CD4-positive, CD25-positive, alpha-beta regulatory T cell (primary cell): Measurements from ENCODE around the gene ORAI2. TPM values are rescaled to one million over a fixed set of nuclear protein-coding genes. Genes with fewer than 3 reads are reported as not detected.

ENCODE experiments used
- ATAC-seq, 2 donors: fragments of 150-1000 bp; cut with Tn5 transposase; one replicate each; pipeline ENCODE4 v1.10.0; 2021; ENCODE audit warnings: low read depth in 2 of 2, moderate number of reproducible peaks in 2 of 2, moderate library complexity in 1 of 2
- DNase-seq, 3 donors: peaks; one replicate each; pipeline versions ENCODE4 v3.0.0 to v3.0.0-alpha.2; 2012 to 2022; ENCODE audit warnings: mixed read lengths in 1 of 3
- H3K27ac ChIP-seq: one replicate; pipeline ENCODE4 v1.7.0; 2013; ENCODE audit warnings: mild to moderate bottlenecking, low read length; ENCODE audit not compliant: insufficient read depth, poor library complexity, severe bottlenecking
- H3K27me3 ChIP-seq: one replicate; pipeline ENCODE4 v1.7.0; 2013; ENCODE audit warnings: low read length; ENCODE audit not compliant: control insufficient read depth, insufficient read depth
- H3K36me3 ChIP-seq: one replicate; pipeline ENCODE4 v1.7.0; 2013; ENCODE audit warnings: mild to moderate bottlenecking, low read length, moderate library complexity; ENCODE audit not compliant: control insufficient read depth, insufficient read depth
- H3K4me1 ChIP-seq: 2 replicates; pipeline ENCODE4 v1.7.0; 2013; ENCODE audit warnings: mild to moderate bottlenecking, low read length; ENCODE audit not compliant: insufficient read depth, control insufficient read depth, poor library complexity, severe bottlenecking
- H3K4me3 ChIP-seq: one replicate; pipeline ENCODE4 v1.7.0; 2013; ENCODE audit warnings: low read depth, mild to moderate bottlenecking, low read length, moderate library complexity
- H3K9me3 ChIP-seq, 2 experiments: 1 replicate in 1 of 2; 2 replicates in 1 of 2; pipeline ENCODE4 v1.7.0; 2013; ENCODE audit warnings: low read length in 2 of 2, mild to moderate bottlenecking in 1 of 2, moderate library complexity in 1 of 2; ENCODE audit not compliant: control insufficient read depth in 2 of 2
- H3K27ac Mint-ChIP-seq, 3 donors: one replicate each; pipeline ENCODE4 v1.8.0; 2020 to 2022; ENCODE audit warnings: mild to moderate bottlenecking in 3 of 3, mixed read lengths in 3 of 3, moderate library complexity in 2 of 3
- H3K27me3 Mint-ChIP-seq: one replicate; pipeline ENCODE4 v1.8.0; 2022; ENCODE audit warnings: mild to moderate bottlenecking, mixed read lengths
- H3K36me3 Mint-ChIP-seq: one replicate; pipeline ENCODE4 v1.8.0; 2020; ENCODE audit warnings: mixed read lengths
- H3K4me1 Mint-ChIP-seq, 4 donors: one replicate each; pipeline ENCODE4 v1.8.0; 2020 to 2022; ENCODE audit warnings: mixed read lengths in 4 of 4, mild to moderate bottlenecking in 1 of 4
- H3K4me3 Mint-ChIP-seq, 4 donors: one replicate each; pipeline ENCODE4 v1.8.0; 2020 to 2022; ENCODE audit warnings: mild to moderate bottlenecking in 4 of 4, mixed read lengths in 4 of 4, moderate library complexity in 3 of 4
- H3K9me3 Mint-ChIP-seq, 7 donors: one replicate each; pipeline ENCODE4 v1.8.0; 2020 to 2022; ENCODE audit warnings: mixed read lengths in 7 of 7, mild to moderate bottlenecking in 3 of 7, moderate library complexity in 2 of 7
- polyA plus RNA-seq, 4 donors: library from polyadenylated mRNA; unstranded; fragments of 300-500 nt; fragmentation: Illumina TruSeq; gene quantifications; one replicate each; pipeline ENCODE4 v1.2.3, GENCODE V29; 2021
- total RNA-seq: library from RNA; stranded (reverse); gene quantifications from one replicate; pipeline ENCODE4 v1.2.3, GENCODE V29; 2022

Gene ORAI2
- total and polyA plus RNA-seq, 5 donors from 2014 or later, result 14.6 to 26.6 (median 17.1) TPM

GRCh38 chr7:102415685-102416225, 17.6 kb upstream of the ORAI2 start:
- H3K9me3 Mint-ChIP-seq, result peaks cover 0 to 2% (median 0%) of the 10 kb centered on the region in 7 donors
- Histone ChIP-seq H3K36me3 (peaks cover 18% of the 10 kb centered on the region), H3K4me3 (peak overlapping the region; percentile 54), H3K9me3 (no peaks in the 10 kb centered on the region), H3K27ac (peak overlapping the region; percentile 74), H3K4me1 (peaks cover 44% of the 10 kb centered on the region), H3K27me3 (no peaks in the 10 kb centered on the region)
- peak overlapping the region; percentile 93 to 98 (median 96) for H3K27ac Mint-ChIP-seq
- ATAC-seq, result peak; percentile 74 to 79
- peaks cover 27 to 71% (median 49%) of the 10 kb centered on the region in 4 donors for H3K4me1 Mint-ChIP-seq
- H3K4me3 Mint-ChIP-seq, result peak overlapping the region; percentile 58 to 86 (median 78)
- peaks cover 20% of the 10 kb centered on the region for H3K36me3 Mint-ChIP-seq
- DNase-seq, result peak in 2 of 3 donors; percentile 52 to 90
- H3K27me3 Mint-ChIP-seq, result no peaks in the 10 kb centered on the region

GRCh38 chr7:102416406-102416805, 17.0 kb upstream of the ORAI2 start:
- H3K36me3 Mint-ChIP-seq, result peaks cover 23% of the 10 kb centered on the region
- H3K4me3 ChIP-seq, result peak overlapping the region; percentile 54
- peak overlapping the region; percentile 93 to 98 (median 96) for H3K27ac Mint-ChIP-seq
- ATAC-seq, result no peak
- H3K4me3 Mint-ChIP-seq, result peak overlapping the region; percentile 58 to 86 (median 78)
- no peaks in the 10 kb centered on the region for H3K27me3 Mint-ChIP-seq
- peaks cover 44% of the 10 kb centered on the region for H3K4me1 ChIP-seq
- peaks cover 30 to 76% (median 53%) of the 10 kb centered on the region in 4 donors for H3K4me1 Mint-ChIP-seq
- DNase-seq, result no peak
- H3K9me3 ChIP-seq, result no peaks in the 10 kb centered on the region
- peak overlapping the region; percentile 74 for H3K27ac ChIP-seq
- peaks cover 13% of the 10 kb centered on the region for H3K36me3 ChIP-seq
- H3K9me3 Mint-ChIP-seq, result peaks cover 0 to 2% (median 0%) of the 10 kb centered on the region in 7 donors
- H3K27me3 ChIP-seq, result no peaks in the 10 kb centered on the region

- peak overlapping the region in 3 of 4 donors; percentile 50 to 74 (median 52) for H3K4me3 Mint-ChIP-seq
- peak overlapping the region; percentile 24 for H3K27ac ChIP-seq
- H3K4me1 Mint-ChIP-seq, result peaks cover 30 to 76% (median 53%) of the 10 kb centered on the region in 4 donors
- H3K27me3 Mint-ChIP-seq, result no peaks in the 10 kb centered on the region
- peaks cover 11% of the 10 kb centered on the region for H3K36me3 ChIP-seq
- ATAC-seq, result peak in 1 of 2 donors; percentile 13
- peak overlapping the region; percentile 92 to 98 (median 96) for H3K27ac Mint-ChIP-seq
- H3K9me3 ChIP-seq, result no peaks in the 10 kb centered on the region
- H3K4me1 ChIP-seq, result peaks cover 44% of the 10 kb centered on the region
- peak overlapping the region; percentile 48 for H3K4me3 ChIP-seq
- peaks cover 0 to 2% (median 0%) of the 10 kb centered on the region in 7 donors for H3K9me3 Mint-ChIP-seq
- peaks cover 23% of the 10 kb centered on the region for H3K36me3 Mint-ChIP-seq
- peak in 1 of 3 donors; percentile 36 for DNase-seq
- no peaks in the 10 kb centered on the region for H3K27me3 ChIP-seq
These were observed 16.3 kb upstream of the ORAI2 start for GRCh38 chr7:102417105-102417504.

- peaks cover 0 to 2% (median 0%) of the 10 kb centered on the region in 7 donors for H3K9me3 Mint-ChIP-seq
- Histone ChIP-seq H3K27me3 (no peaks in the 10 kb centered on the region), H3K4me1 (peaks cover 44% of the 10 kb centered on the region), H3K9me3 (no peaks in the 10 kb centered on the region), H3K36me3 (peaks cover 2% of the 10 kb centered on the region), H3K27ac (no peak overlapping the region), H3K4me3 (no peak overlapping the region)
- ATAC-seq (no peak), DNase-seq (no peak)
- H3K4me3 Mint-ChIP-seq, result no peak overlapping the region
- peak overlapping the region; percentile 54 to 96 (median 92) for H3K27ac Mint-ChIP-seq
- H3K27me3 Mint-ChIP-seq, result no peaks in the 10 kb centered on the region
- H3K4me1 Mint-ChIP-seq, result peaks cover 30 to 73% (median 48%) of the 10 kb centered on the region in 4 donors
- H3K36me3 Mint-ChIP-seq, result peaks cover 23% of the 10 kb centered on the region
These were observed 14.8 kb upstream of the ORAI2 start for GRCh38 chr7:102418592-102418991.

- H3K9me3 Mint-ChIP-seq, result no peaks in the 10 kb centered on the region
- no peaks in the 10 kb centered on the region for H3K27me3 ChIP-seq
- no peak overlapping the region for H3K27ac Mint-ChIP-seq
- H3K4me1 Mint-ChIP-seq, result peaks cover 24 to 71% (median 50%) of the 10 kb centered on the region in 4 donors
- H3K9me3 ChIP-seq, result no peaks in the 10 kb centered on the region
- H3K4me1 ChIP-seq, result peaks cover 39% of the 10 kb centered on the region
- H3K27ac ChIP-seq, result no peak overlapping the region
- DNase-seq (no peak), ATAC-seq (no peak)
- no peaks in the 10 kb centered on the region for H3K27me3 Mint-ChIP-seq
- peaks cover 38% of the 10 kb centered on the region for H3K36me3 Mint-ChIP-seq
- H3K36me3 ChIP-seq, result peaks cover 2% of the 10 kb centered on the region
- H3K4me3 Mint-ChIP-seq, result no peak overlapping the region
- no peak overlapping the region for H3K4me3 ChIP-seq
These were observed 11.6 kb upstream of the ORAI2 start for GRCh38 chr7:102421706-102422240.

GRCh38 chr7:102424129-102424551, 9.2 kb upstream of the ORAI2 start:
- H3K27ac Mint-ChIP-seq, result peak overlapping the region; percentile 100
- no peaks in the 10 kb centered on the region for H3K27me3 Mint-ChIP-seq
- Histone ChIP-seq H3K36me3 (peaks cover 2% of the 10 kb centered on the region), H3K27me3 (no peaks in the 10 kb centered on the region), H3K9me3 (no peaks in the 10 kb centered on the region), H3K4me1 (peaks cover 41% of the 10 kb centered on the region), H3K4me3 (no peak overlapping the region), H3K27ac (no peak overlapping the region)
- DNase-seq, result no peak
- H3K36me3 Mint-ChIP-seq, result peaks cover 30% of the 10 kb centered on the region
- H3K4me1 Mint-ChIP-seq, result peaks cover 18 to 69% (median 47%) of the 10 kb centered on the region in 4 donors
- H3K4me3 Mint-ChIP-seq, result peak overlapping the region in 1 of 4 donors; percentile 74
- H3K9me3 Mint-ChIP-seq, result no peaks in the 10 kb centered on the region
- ATAC-seq, result no peak

GRCh38 chr7:102424787-102425218, 8.6 kb upstream of the ORAI2 start:
- Histone ChIP-seq H3K4me3 (no peak overlapping the region), H3K9me3 (no peaks in the 10 kb centered on the region), H3K36me3 (peaks cover 2% of the 10 kb centered on the region), H3K27ac (peak overlapping the region; percentile 98), H3K4me1 (peaks cover 45% of the 10 kb centered on the region), H3K27me3 (no peaks in the 10 kb centered on the region)
- DNase-seq (no peak), ATAC-seq (no peak)
- no peaks in the 10 kb centered on the region for H3K9me3 Mint-ChIP-seq
- peaks cover 27% of the 10 kb centered on the region for H3K36me3 Mint-ChIP-seq
- H3K27ac Mint-ChIP-seq, result peak overlapping the region; percentile 100
- H3K27me3 Mint-ChIP-seq, result no peaks in the 10 kb centered on the region
- peaks cover 18 to 70% (median 52%) of the 10 kb centered on the region in 4 donors for H3K4me1 Mint-ChIP-seq
- H3K4me3 Mint-ChIP-seq, result peak overlapping the region in 2 of 4 donors; percentile 74 to 92
